ENCODE results near the gene FAF1.

DNA sequence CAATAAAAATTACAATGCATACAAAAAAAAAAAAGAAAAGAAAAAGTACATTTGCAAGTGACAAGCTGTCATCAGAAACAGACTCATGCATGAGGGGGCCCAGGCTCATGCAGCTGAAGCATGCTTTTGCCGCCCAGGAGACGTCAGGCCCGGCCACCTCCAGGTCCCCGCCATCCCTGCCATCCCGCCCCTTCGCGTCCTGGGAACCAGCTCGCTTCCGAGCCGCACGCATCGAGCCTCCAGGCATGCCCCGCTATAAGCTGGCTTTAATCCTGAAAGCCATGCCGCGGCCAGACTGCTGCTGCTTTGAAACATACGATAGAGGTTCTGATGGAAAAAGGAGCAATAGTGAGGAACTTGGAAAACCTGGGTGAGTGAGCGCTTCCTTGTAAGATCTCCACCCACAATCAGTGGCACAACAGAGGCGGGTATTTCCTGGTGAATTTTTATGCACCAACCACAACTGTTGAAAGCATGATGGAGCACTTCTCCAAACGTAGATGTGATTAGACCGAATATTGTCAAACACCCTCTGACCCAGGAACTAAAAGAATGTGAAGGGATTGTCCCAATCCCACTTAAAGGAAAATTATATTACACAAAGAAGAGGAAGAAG lies 113.7 kb downstream of the FAF1 start:
- no peak for TF ChIP-seq CTCF (IDR thresholded peaks at IDR 0.05)
- TF ChIP-seq POLR2A (IDR thresholded peaks at IDR 0.05) = no peak
